ENCODE results near the gene NPAS4. TPM values are rescaled to one million over a fixed set of nuclear protein-coding genes. Genes with fewer than 3 reads are reported as not detected.

The NPAS4 gene
- polyA plus RNA-seq, 1 donor (not counting 4 experiments of a cell fraction or from before 2014, with no cell fraction given) = not detected

- Histone ChIP-seq H2AFZ (ENCODE audit: control insufficient read depth, low read length) (no peak overlapping the region), H3K27ac (ENCODE audit: control insufficient read depth, insufficient read depth, low read length) (no peak overlapping the region), H3K4me3 (ENCODE audit: control insufficient read depth in 2 of 3, extremely low read depth in 1 of 3, insufficient read depth in 2 of 3, low read depth in 1 of 3, low read length in 3 of 3) (no peak overlapping the region), H3K4me2 (ENCODE audit: control insufficient read depth, extremely low read depth, insufficient read depth, low read depth, low read length) (no peak overlapping the region), H3K9ac (ENCODE audit: control insufficient read depth, extremely low read depth, insufficient read depth, low read length) (no peak overlapping the region), H4K20me1 (ENCODE audit: control insufficient read depth, extremely low read depth, insufficient read depth, low read length) (no peaks in the 10 kb centered on the region), H3K9me1 (ENCODE audit: control insufficient read depth, extremely low read depth, insufficient read depth, low read length) (no peaks in the 10 kb centered on the region), H3K36me3 (ENCODE audit: control insufficient read depth in 2 of 2, extremely low read depth in 1 of 2, insufficient read depth in 2 of 2, low read length in 2 of 2) (no peaks in the 10 kb centered on the region), H3K4me1 (ENCODE audit: control insufficient read depth, extremely low read depth, insufficient read depth, low read length) (no peaks in the 10 kb centered on the region), H3K79me2 (ENCODE audit: control insufficient read depth, insufficient read depth, low read length) (no peaks in the 10 kb centered on the region), H3K9me3 (ENCODE audit: control insufficient read depth, low read depth, low read length) (no peaks in the 10 kb centered on the region), H3K27me3 (ENCODE audit: control insufficient read depth, extremely low read depth, insufficient read depth, low read length) (peaks cover 4% of the 10 kb centered on the region)
- FAIRE-seq = no peak
- dilution Hi-C loops (cut with MboI; ENCODE audit: extremely low pct_ligation_motif_present, low sequenced_read_pairs) = no loop called here
- TF ChIP-seq CTCF (optimal IDR thresholded peaks at IDR 0.05 in 1 of 3, IDR thresholded peaks at IDR 0.05 in 1 of 3, conservative IDR thresholded peaks at IDR 0.05 in 1 of 3; ENCODE audit: extremely low read depth in 1 of 3, insufficient read depth in 2 of 3, low read length in 3 of 3) = no peak
- no peak for TF ChIP-seq EZH2 (IDR thresholded peaks at IDR 0.05; ENCODE audit: low read length)
- DNase-seq (ENCODE audit: low read depth, low spot score) = no peak
Observed at GRCh38 chr11:66448523-66448922, 27.7 kb downstream of the NPAS4 start.

- Histone ChIP-seq H2AFZ (ENCODE audit: control insufficient read depth, low read length) (no peak overlapping the region), H3K4me1 (ENCODE audit: control insufficient read depth, extremely low read depth, insufficient read depth, low read length) (peaks cover 16% of the 10 kb centered on the region), H3K9me1 (ENCODE audit: control insufficient read depth, extremely low read depth, insufficient read depth, low read length) (peaks cover 2% of the 10 kb centered on the region), H3K27me3 (ENCODE audit: control insufficient read depth, extremely low read depth, insufficient read depth, low read length) (peaks cover 4% of the 10 kb centered on the region), H3K4me2 (ENCODE audit: control insufficient read depth, extremely low read depth, insufficient read depth, low read depth, low read length) (no peak overlapping the region), H3K36me3 (ENCODE audit: control insufficient read depth in 2 of 2, extremely low read depth in 1 of 2, insufficient read depth in 2 of 2, low read length in 2 of 2) (no peaks in the 10 kb centered on the region), H3K27ac (ENCODE audit: control insufficient read depth, insufficient read depth, low read length) (no peak overlapping the region), H3K4me3 (ENCODE audit: control insufficient read depth in 2 of 3, extremely low read depth in 1 of 3, insufficient read depth in 2 of 3, low read depth in 1 of 3, low read length in 3 of 3) (no peak overlapping the region), H3K79me2 (ENCODE audit: control insufficient read depth, insufficient read depth, low read length) (no peaks in the 10 kb centered on the region), H3K9ac (ENCODE audit: control insufficient read depth, extremely low read depth, insufficient read depth, low read length) (no peak overlapping the region), H3K9me3 (ENCODE audit: control insufficient read depth, low read depth, low read length) (no peaks in the 10 kb centered on the region), H4K20me1 (ENCODE audit: control insufficient read depth, extremely low read depth, insufficient read depth, low read length) (no peaks in the 10 kb centered on the region)
- no peak for DNase-seq (ENCODE audit: low read depth, low spot score)
- FAIRE-seq = no peak
- dilution Hi-C loops (cut with MboI; ENCODE audit: extremely low pct_ligation_motif_present, low sequenced_read_pairs) = no loop called here
- TF ChIP-seq EZH2 (IDR thresholded peaks at IDR 0.05; ENCODE audit: low read length) (no peak), CTCF (optimal IDR thresholded peaks at IDR 0.05 in 1 of 3, IDR thresholded peaks at IDR 0.05 in 1 of 3, conservative IDR thresholded peaks at IDR 0.05 in 1 of 3; ENCODE audit: extremely low read depth in 1 of 3, insufficient read depth in 2 of 3, low read length in 3 of 3) (no peak)
Observed at GRCh38 chr11:66450560-66450959, 29.7 kb downstream of the NPAS4 start.
